ENCODE results near the gene MYO1G. TPM values are rescaled to one million over a fixed set of nuclear protein-coding genes. Genes with fewer than 3 reads are reported as not detected.
"Not testable (repeated sequence)": the region's sequence is repeated elsewhere in the genome, so short reads cannot be mapped to it uniquely, and the experiment has no call there.

The MYO1G gene
- total and polyA plus RNA-seq, 4 experiments from 2014 or later, result 92.9 to 168 (median 119) TPM

DNA sequence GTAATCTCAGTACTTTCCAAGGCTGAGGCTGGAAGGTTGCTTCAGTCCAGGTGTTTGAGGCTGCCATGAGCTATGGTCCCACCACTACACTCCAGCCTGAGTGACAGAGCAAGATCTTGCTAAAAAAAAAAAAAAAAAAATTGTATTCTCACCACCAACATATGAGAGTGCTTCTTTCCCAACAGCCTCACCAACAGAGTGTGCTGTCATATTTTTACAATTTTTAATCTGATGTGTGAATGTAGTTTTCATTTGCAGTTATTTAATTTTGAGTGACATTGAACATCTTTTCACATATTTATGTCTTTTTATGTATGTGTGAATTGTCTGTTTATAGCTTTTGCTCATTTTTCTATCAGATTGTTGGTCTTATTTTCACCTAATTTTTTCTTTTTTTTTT is 35.2 kb downstream of the MYO1G start:
- peaks cover 0 to 1% (median 0%) of the 10 kb centered on the region in 8 donors for H3K9me3 Mint-ChIP-seq
- no peaks in the 10 kb centered on the region for H3K27me3 ChIP-seq (ENCODE audit: insufficient read depth, low read length)
- no peaks in the 10 kb centered on the region for H3K36me3 Mint-ChIP-seq
- H3K4me1 ChIP-seq (ENCODE audit: insufficient read depth, low read length), result no peaks in the 10 kb centered on the region
- intact Hi-C loops (cut with micrococcal nuclease), result no loop called here
- H3K4me3 ChIP-seq (ENCODE audit: low read length in 2 of 2), result no peak overlapping the region
- no peak for DNase-seq
- no peaks in the 10 kb centered on the region for H3K36me3 ChIP-seq (ENCODE audit: insufficient read depth, low read length)
- no peaks in the 10 kb centered on the region for H3K4me1 Mint-ChIP-seq
- H3K4me3 Mint-ChIP-seq, result no peak overlapping the region
- no peak overlapping the region for H3K27ac Mint-ChIP-seq
- peaks cover 4% of the 10 kb centered on the region in 2 donors for H3K27me3 Mint-ChIP-seq
- H3K27ac ChIP-seq (ENCODE audit: low read depth, low read length), result no peak overlapping the region
- no peaks in the 10 kb centered on the region for H3K9me3 ChIP-seq (ENCODE audit: control insufficient read depth in 1 of 2, low read length in 2 of 2)
- ChIA-PET POLR2A (ENCODE audit: partially characterized antibody) (no interaction called here), CTCF (ENCODE audit: partially characterized antibody) (interaction anchor here (0.7 to 1.0 kb wide), 2 partner anchors 192 to 858 kb away, joined by 3 to 4 read pairs; no protein-coding TSS in a partner anchor)

GRCh38 chr7:44937426-44937825 is 41.4 kb downstream of the MYO1G start:
- no peaks in the 10 kb centered on the region for H3K4me1 Mint-ChIP-seq
- Histone ChIP-seq H3K9me3 (ENCODE audit: control insufficient read depth in 1 of 2, low read length in 2 of 2) (no peaks in the 10 kb centered on the region), H3K4me1 (ENCODE audit: insufficient read depth, low read length) (no peaks in the 10 kb centered on the region), H3K36me3 (ENCODE audit: insufficient read depth, low read length) (no peaks in the 10 kb centered on the region), H3K4me3 (ENCODE audit: low read length in 2 of 2) (no peak overlapping the region), H3K27me3 (ENCODE audit: insufficient read depth, low read length) (no peaks in the 10 kb centered on the region), H3K27ac (ENCODE audit: low read depth, low read length) (no peak overlapping the region)
- no peak overlapping the region for H3K27ac Mint-ChIP-seq
- POLR2A ChIA-PET (ENCODE audit: partially characterized antibody), result interaction anchor here (1.0 kb wide), 1 partner anchor 117 kb away, joined by 3 read pairs; no protein-coding TSS in a partner anchor
- H3K4me3 Mint-ChIP-seq, result no peak overlapping the region
- intact Hi-C loops (cut with micrococcal nuclease), result no loop called here
- peaks cover 0 to 2% (median 0%) of the 10 kb centered on the region in 8 donors for H3K9me3 Mint-ChIP-seq
- no peak for DNase-seq
- H3K27me3 Mint-ChIP-seq, result peaks cover 4 to 5% of the 10 kb centered on the region in 2 donors
- CTCF ChIA-PET (ENCODE audit: partially characterized antibody), result interaction anchor here (1.5 kb wide), 1 partner anchor 80 kb away, joined by 5 read pairs; no protein-coding TSS in a partner anchor
- no peaks in the 10 kb centered on the region for H3K36me3 Mint-ChIP-seq

DNA sequence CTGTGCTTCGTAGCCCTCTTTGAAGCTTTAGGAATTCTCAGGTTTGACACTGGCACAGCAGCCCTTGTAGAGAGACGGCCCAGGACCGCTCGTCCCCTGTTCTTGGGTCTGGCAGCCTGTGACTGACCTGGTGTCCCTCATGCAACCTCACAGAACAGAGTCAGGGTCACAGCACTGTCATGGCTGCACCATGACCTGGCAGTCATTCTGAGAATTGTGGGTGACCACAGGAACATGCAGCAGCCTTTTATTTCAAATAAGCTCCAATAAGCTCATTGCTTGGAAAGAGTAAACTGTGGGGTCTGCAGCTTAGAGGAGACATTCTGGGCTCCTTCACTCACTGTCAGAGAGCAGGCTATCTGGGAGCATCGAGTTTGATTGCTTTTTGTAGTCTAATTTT is 42.5 kb downstream of the MYO1G start:
- H3K27ac ChIP-seq (ENCODE audit: low read depth, low read length), result no peak overlapping the region
- H3K36me3 ChIP-seq (ENCODE audit: insufficient read depth, low read length), result no peaks in the 10 kb centered on the region
- no peaks in the 10 kb centered on the region for H3K4me1 Mint-ChIP-seq
- intact Hi-C loops (cut with micrococcal nuclease), result no loop called here
- H3K9me3 ChIP-seq (ENCODE audit: control insufficient read depth in 1 of 2, low read length in 2 of 2), result no peaks in the 10 kb centered on the region
- POLR2A ChIA-PET (ENCODE audit: partially characterized antibody), result no interaction called here
- no peak overlapping the region for H3K4me3 ChIP-seq (ENCODE audit: low read length in 2 of 2)
- CTCF ChIA-PET (ENCODE audit: partially characterized antibody), result no interaction called here
- H3K4me1 ChIP-seq (ENCODE audit: insufficient read depth, low read length), result no peaks in the 10 kb centered on the region
- DNase-seq, result no peak
- H3K36me3 Mint-ChIP-seq, result no peaks in the 10 kb centered on the region
- no peaks in the 10 kb centered on the region for H3K27me3 ChIP-seq (ENCODE audit: insufficient read depth, low read length)
- peaks cover 4% of the 10 kb centered on the region in 2 donors for H3K27me3 Mint-ChIP-seq
- H3K4me3 Mint-ChIP-seq, result no peak overlapping the region
- peaks cover 0 to 2% (median 0%) of the 10 kb centered on the region in 8 donors for H3K9me3 Mint-ChIP-seq
- no peak overlapping the region for H3K27ac Mint-ChIP-seq

GRCh38 chr7:44935583-44935982 is 43.2 kb downstream of the MYO1G start:
- intact Hi-C loops (cut with micrococcal nuclease), result no loop called here
- no peaks in the 10 kb centered on the region for H3K4me1 ChIP-seq (ENCODE audit: insufficient read depth, low read length)
- Mint-ChIP-seq H3K36me3 (no peaks in the 10 kb centered on the region), H3K9me3 (peaks cover 0 to 2% (median 0%) of the 10 kb centered on the region in 8 donors), H3K27ac (no peak overlapping the region), H3K4me1 (no peaks in the 10 kb centered on the region), H3K4me3 (no peak overlapping the region), H3K27me3 (peaks cover 4% of the 10 kb centered on the region in 2 donors)
- no peaks in the 10 kb centered on the region for H3K36me3 ChIP-seq (ENCODE audit: insufficient read depth, low read length)
- POLR2A ChIA-PET (ENCODE audit: partially characterized antibody), result no interaction called here
- no peaks in the 10 kb centered on the region for H3K27me3 ChIP-seq (ENCODE audit: insufficient read depth, low read length)
- H3K4me3 ChIP-seq (ENCODE audit: low read length in 2 of 2), result no peak overlapping the region
- no peak overlapping the region for H3K27ac ChIP-seq (ENCODE audit: low read depth, low read length)
- DNase-seq, result no peak
- no peaks in the 10 kb centered on the region for H3K9me3 ChIP-seq (ENCODE audit: control insufficient read depth in 1 of 2, low read length in 2 of 2)
- CTCF ChIA-PET (ENCODE audit: partially characterized antibody), result no interaction called here

- Mint-ChIP-seq H3K4me3 (no peak overlapping the region), H3K36me3 (no peaks in the 10 kb centered on the region), H3K4me1 (no peaks in the 10 kb centered on the region), H3K27me3 (peaks cover 4% of the 10 kb centered on the region in 2 donors), H3K9me3 (peaks cover 0 to 2% (median 0%) of the 10 kb centered on the region in 8 donors), H3K27ac (peak overlapping the region in 1 of 7 donors; percentile 41)
- H3K27me3 ChIP-seq (ENCODE audit: insufficient read depth, low read length), result no peaks in the 10 kb centered on the region
- no peak overlapping the region for H3K27ac ChIP-seq (ENCODE audit: low read depth, low read length)
- POLR2A ChIA-PET (ENCODE audit: partially characterized antibody), result no interaction called here
- H3K4me3 ChIP-seq (ENCODE audit: low read length in 2 of 2), result no peak overlapping the region
- intact Hi-C loops (cut with micrococcal nuclease), result no loop called here
- CTCF ChIA-PET (ENCODE audit: partially characterized antibody), result no interaction called here
- no peaks in the 10 kb centered on the region for H3K9me3 ChIP-seq (ENCODE audit: control insufficient read depth in 1 of 2, low read length in 2 of 2)
- no peak for DNase-seq
- no peaks in the 10 kb centered on the region for H3K36me3 ChIP-seq (ENCODE audit: insufficient read depth, low read length)
- H3K4me1 ChIP-seq (ENCODE audit: insufficient read depth, low read length), result no peaks in the 10 kb centered on the region
Measured at GRCh38 chr7:44935016-44935415, 43.8 kb downstream of the MYO1G start.

GRCh38 chr7:44934510-44934909 is 44.3 kb downstream of the MYO1G start:
- H3K4me1 Mint-ChIP-seq; H3K27ac Mint-ChIP-seq; H3K36me3 Mint-ChIP-seq; H3K36me3 ChIP-seq (ENCODE audit: insufficient read depth, low read length); POLR2A ChIA-PET (ENCODE audit: partially characterized antibody); H3K27me3 Mint-ChIP-seq; H3K4me3 Mint-ChIP-seq; H3K27me3 ChIP-seq (ENCODE audit: insufficient read depth, low read length); H3K4me1 ChIP-seq (ENCODE audit: insufficient read depth, low read length); H3K9me3 ChIP-seq (ENCODE audit: control insufficient read depth in 1 of 2, low read length in 2 of 2); CTCF ChIA-PET (ENCODE audit: partially characterized antibody); intact Hi-C loops (cut with micrococcal nuclease); H3K4me3 ChIP-seq (ENCODE audit: low read length in 2 of 2); H3K9me3 Mint-ChIP-seq; DNase-seq; H3K27ac ChIP-seq (ENCODE audit: low read depth, low read length): not testable (repeated sequence)

DNA sequence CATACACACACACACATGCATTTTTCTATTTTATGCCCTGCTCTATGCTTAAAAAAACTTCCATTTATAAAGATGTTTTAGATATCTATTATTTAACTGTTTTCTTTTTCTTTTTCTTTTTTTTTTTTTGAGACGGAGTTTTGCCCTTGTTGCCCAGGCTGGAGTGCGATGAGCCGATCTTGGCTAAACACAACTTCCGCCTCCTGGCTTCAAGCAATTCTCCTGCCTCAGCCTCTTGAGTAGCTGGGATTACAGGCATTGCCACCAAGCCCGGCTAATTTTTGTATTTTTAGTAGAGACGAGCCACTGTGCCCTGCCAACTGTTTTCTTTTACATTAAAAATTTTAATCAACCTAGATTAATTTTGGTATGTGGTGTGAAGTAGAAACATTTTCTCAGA is 47.9 kb downstream of the MYO1G start:
- CTCF ChIA-PET (ENCODE audit: partially characterized antibody), result no interaction called here
- H3K4me3 Mint-ChIP-seq, result no peak overlapping the region
- POLR2A ChIA-PET (ENCODE audit: partially characterized antibody), result no interaction called here

More for the DNA sequence above, 47.9 kb downstream of the MYO1G start:
- Mint-ChIP-seq H3K9me3 (peaks cover 0 to 2% (median 0%) of the 10 kb centered on the region in 8 donors), H3K27ac (no peak overlapping the region), H3K27me3 (peaks cover 2 to 6% of the 10 kb centered on the region in 2 donors), H3K36me3 (no peaks in the 10 kb centered on the region), H3K4me1 (no peaks in the 10 kb centered on the region)
- no peaks in the 10 kb centered on the region for H3K27me3 ChIP-seq (ENCODE audit: insufficient read depth, low read length)
- H3K4me1 ChIP-seq (ENCODE audit: insufficient read depth, low read length), result no peaks in the 10 kb centered on the region
- intact Hi-C loops (cut with micrococcal nuclease), result no loop called here
- no peaks in the 10 kb centered on the region for H3K9me3 ChIP-seq (ENCODE audit: control insufficient read depth in 1 of 2, low read length in 2 of 2)
- no peaks in the 10 kb centered on the region for H3K36me3 ChIP-seq (ENCODE audit: insufficient read depth, low read length)
- no peak overlapping the region for H3K4me3 ChIP-seq (ENCODE audit: low read length in 2 of 2)
- DNase-seq, result no peak
- H3K27ac ChIP-seq (ENCODE audit: low read depth, low read length), result no peak overlapping the region
